H9 (cell line): Measurements from ENCODE around the gene SUN1. TPM values are rescaled to one million over a fixed set of nuclear protein-coding genes. Genes with fewer than 3 reads are reported as not detected.
A peak's percentile ranks its signal among the peaks of the same experiment; 100 is the strongest.

ENCODE experiments used
- DNase-seq: peaks from one replicate; pipeline ENCODE4 v3.0.0-alpha.2; 2017
- H2AFZ ChIP-seq: one replicate; pipeline ENCODE4 v1.6.1; 2013; ENCODE audit warnings: mild to moderate bottlenecking, low read length, control low read depth, moderate library complexity
- H2AK5ac ChIP-seq: 2 replicates; pipeline ENCODE4 v1.6.1; 2013; ENCODE audit warnings: low read length, control low read depth, mixed read lengths; ENCODE audit not compliant: insufficient read length
- H2BK120ac ChIP-seq: one replicate; pipeline ENCODE4 v1.6.1; 2013; ENCODE audit warnings: low read depth, mild to moderate bottlenecking, low read length, control low read depth, inconsistent platforms; ENCODE audit not compliant: poor library complexity, severe bottlenecking
- H2BK12ac ChIP-seq: 2 replicates; pipeline ENCODE4 v1.6.1; 2013; ENCODE audit warnings: low read length, control low read depth, mixed read lengths, low read depth; ENCODE audit not compliant: insufficient read length
- H2BK15ac ChIP-seq: 2 replicates; pipeline ENCODE4 v1.6.1; 2013; ENCODE audit warnings: low read depth, low read length, control low read depth
- H2BK20ac ChIP-seq: one replicate; pipeline ENCODE4 v1.6.1; 2013; ENCODE audit warnings: low read depth, mild to moderate bottlenecking, low read length, control low read depth, inconsistent platforms; ENCODE audit not compliant: poor library complexity, severe bottlenecking
- H2BK5ac ChIP-seq: 2 replicates; pipeline ENCODE4 v1.6.1; 2013; ENCODE audit warnings: low read length, control low read depth, mixed read lengths; ENCODE audit not compliant: insufficient read length
- H3K14ac ChIP-seq: 2 replicates; pipeline ENCODE4 v1.6.1; 2013; ENCODE audit warnings: low read length, control low read depth; ENCODE audit not compliant: insufficient read depth
- H3K18ac ChIP-seq: 2 replicates; pipeline ENCODE4 v1.6.1; 2013; ENCODE audit warnings: low read depth, mild to moderate bottlenecking, mixed read lengths, low read length, control low read depth; ENCODE audit not compliant: insufficient read length
- H3K23ac ChIP-seq: 2 replicates; pipeline ENCODE4 v1.6.1; 2013; ENCODE audit warnings: low read length, control low read depth, mixed read lengths, low read depth; ENCODE audit not compliant: insufficient read length
- H3K23me2 ChIP-seq: 2 replicates; pipeline ENCODE4 v1.6.1; 2013; ENCODE audit warnings: low read depth, mild to moderate bottlenecking, mixed read lengths, low read length, control low read depth; ENCODE audit not compliant: insufficient read length, poor library complexity, severe bottlenecking
- H3K27ac ChIP-seq: 2 replicates; pipeline ENCODE4 v1.5.1; 2013; ENCODE audit warnings: low read length, control low read depth, mixed read lengths, low read depth; ENCODE audit not compliant: insufficient read length
- H3K27me3 ChIP-seq: 2 replicates; pipeline ENCODE4 v1.6.1; 2013; ENCODE audit warnings: low read length, control low read depth, inconsistent platforms; ENCODE audit not compliant: insufficient read depth
- H3K4ac ChIP-seq: 2 replicates; pipeline ENCODE4 v1.6.1; 2013; ENCODE audit warnings: low read depth, mild to moderate bottlenecking, control low read depth, inconsistent platforms, low read length, moderate library complexity
- H3K4me1 ChIP-seq: 2 replicates; pipeline ENCODE4 v1.6.1; 2013; ENCODE audit warnings: low read length, control low read depth, inconsistent platforms; ENCODE audit not compliant: insufficient read depth
- H3K4me2 ChIP-seq: 2 replicates; pipeline ENCODE4 v1.6.1; 2013; ENCODE audit warnings: low read length, control low read depth, mixed read lengths; ENCODE audit not compliant: insufficient read length, insufficient read depth
- H3K56ac ChIP-seq: 2 replicates; pipeline ENCODE4 v1.6.1; 2013; ENCODE audit warnings: low read depth, mild to moderate bottlenecking, mixed read lengths, low read length, control low read depth; ENCODE audit not compliant: insufficient read length
- H3K79me1 ChIP-seq: 2 replicates; pipeline ENCODE4 v1.6.1; 2013; ENCODE audit warnings: low read depth, mild to moderate bottlenecking, moderate library complexity, low read length, control low read depth, inconsistent platforms; ENCODE audit not compliant: insufficient read depth, poor library complexity, severe bottlenecking
- H3K79me2 ChIP-seq: 2 replicates; pipeline ENCODE4 v1.6.1; 2013; ENCODE audit warnings: low read length, control low read depth, inconsistent platforms; ENCODE audit not compliant: insufficient read depth
- H3K9ac ChIP-seq: 2 replicates; pipeline ENCODE4 v1.6.1; 2013; ENCODE audit warnings: low read length, control low read depth, mixed read lengths; ENCODE audit not compliant: insufficient read length; ENCODE audit errors: extremely low read depth
- H3K9me3 ChIP-seq: one replicate; pipeline ENCODE4 v1.6.1; 2013; ENCODE audit warnings: low read depth, low read length, inconsistent platforms; ENCODE audit not compliant: control insufficient read depth
- H3T11ph ChIP-seq: one replicate; pipeline ENCODE4 v1.6.1; 2013; ENCODE audit warnings: mild to moderate bottlenecking, low read length, control low read depth, inconsistent platforms
- H4K20me1 ChIP-seq: one replicate; pipeline ENCODE4 v1.6.1; 2013; ENCODE audit not compliant: control insufficient read depth, insufficient read length, insufficient read depth
- H4K5ac ChIP-seq: 2 replicates; pipeline ENCODE4 v1.6.1; 2013; ENCODE audit warnings: low read depth, mild to moderate bottlenecking, mixed read lengths, low read length, control low read depth; ENCODE audit not compliant: insufficient read length
- H4K8ac ChIP-seq: replicated peaks from 2 replicates; pipeline ENCODE4 v1.6.1; 2013; ENCODE audit warnings: low read length, control low read depth, mixed read lengths, low read depth; ENCODE audit not compliant: insufficient read length
- H4K91ac ChIP-seq: 2 replicates; pipeline ENCODE4 v1.6.1; 2013; ENCODE audit warnings: low read depth, mild to moderate bottlenecking, moderate library complexity, mixed read lengths, low read length, control low read depth; ENCODE audit not compliant: insufficient read length
- H3K27ac Mint-ChIP-seq, 3 experiments: 2 replicates in 2 of 3; 3 replicates in 1 of 3; pipeline ENCODE4 v1.8.0; 2020 to 2021; ENCODE audit warnings: mixed read lengths in 3 of 3, mild to moderate bottlenecking in 1 of 3, moderate library complexity in 1 of 3
- H3K27me3 Mint-ChIP-seq: 2 replicates; pipeline ENCODE4 v1.8.0; 2021; ENCODE audit warnings: low read depth, mild to moderate bottlenecking, moderate library complexity, mixed read lengths
- H3K36me3 Mint-ChIP-seq, 3 experiments: 2 replicates in 2 of 3; 3 replicates in 1 of 3; pipeline ENCODE4 v1.8.0; 2020 to 2021; ENCODE audit warnings: low read depth in 3 of 3, mixed read lengths in 3 of 3; ENCODE audit not compliant: insufficient read depth in 1 of 3
- H3K4me1 Mint-ChIP-seq, 2 experiments: 2 replicates each; pipeline ENCODE4 v1.8.0; 2020; ENCODE audit warnings: mixed read lengths in 2 of 2
- H3K4me3 Mint-ChIP-seq, 2 experiments: 2 replicates in 1 of 2; 3 replicates in 1 of 2; pipeline ENCODE4 v1.8.0; 2020 to 2021; ENCODE audit warnings: mild to moderate bottlenecking in 2 of 2, mixed read lengths in 2 of 2, moderate library complexity in 1 of 2
- H3K9me3 Mint-ChIP-seq, 2 experiments: 2 replicates in 1 of 2; 3 replicates in 1 of 2; pipeline ENCODE4 v1.8.0; 2020; ENCODE audit warnings: mild to moderate bottlenecking in 2 of 2, mixed read lengths in 2 of 2, moderate library complexity in 1 of 2
- WGBS: extraction: QIAGEN DNeasy Blood & Tissue Kit; methylation state at CpG from one replicate; pipeline ENCODE4 v1.1.7; 2013; ENCODE audit warnings: missing lambda C conversion rate, low lambda C conversion rate, mixed read lengths; ENCODE audit not compliant: insufficient read length; ENCODE audit errors: extremely low coverage; 5-methylcytosine and 5-hydroxymethylcytosine counted together
- total RNA-seq: library from RNA; stranded (reverse); gene quantifications from 2 replicates; pipeline ENCODE4 v1.2.1, GENCODE V29; 2021
- TF ChIP-seq, protein P1 (sequence below): fragments of 200-600 bp; sonication (generic); conservative IDR thresholded peaks from 3 replicates; pipeline ENCODE4 v1.8.0; 2021; ENCODE audit warnings: antibody characterized with exemption, mild to moderate bottlenecking

SUN1 gene
- total RNA-seq, 1 experiment from 2014 or later, result 118 TPM

DNA sequence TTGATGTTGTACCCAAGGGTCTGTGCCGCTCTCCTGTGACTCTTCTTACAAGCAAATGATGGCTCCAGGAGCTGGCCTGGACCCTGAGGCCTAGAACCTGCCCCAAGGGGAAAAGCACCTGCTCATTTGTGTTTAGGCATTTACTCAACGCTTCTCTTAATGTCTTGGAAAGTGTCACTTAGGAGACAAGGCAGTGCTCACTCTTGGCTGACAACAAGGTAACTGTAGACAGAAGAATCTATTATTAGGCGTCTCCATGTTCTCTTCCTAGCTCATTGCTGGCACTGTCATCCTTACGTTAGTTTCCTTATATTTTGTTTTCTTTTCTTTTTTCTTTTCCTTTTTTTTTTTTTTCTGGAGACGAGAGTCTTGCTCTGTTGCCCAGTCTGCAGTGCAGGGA lies 38.1 kb upstream of the SUN1 start:
- Histone ChIP-seq H4K20me1 (no peaks in the 10 kb centered on the region), H3K4me1 (no peaks in the 10 kb centered on the region), H2BK15ac (no peak overlapping the region), H3K27ac (no peak overlapping the region), H3K4me2 (no peak overlapping the region), H3K9ac (no peak overlapping the region), H2AK5ac (no peak overlapping the region), H4K5ac (no peak overlapping the region), H2BK120ac (no peak overlapping the region), H3K4ac (no peak overlapping the region), H3K27me3 (no peaks in the 10 kb centered on the region), H4K8ac (no peak overlapping the region), H3T11ph (no peak overlapping the region), H4K91ac (no peak overlapping the region), H3K18ac (no peak overlapping the region), H2BK12ac (no peak overlapping the region), H2BK20ac (no peak overlapping the region), H2AFZ (no peak overlapping the region), H2BK5ac (no peak overlapping the region), H3K9me3 (no peaks in the 10 kb centered on the region), H3K79me1 (no peaks in the 10 kb centered on the region), H3K23me2 (no peaks in the 10 kb centered on the region), H3K79me2 (no peaks in the 10 kb centered on the region), H3K23ac (no peak overlapping the region), H3K56ac (no peak overlapping the region), H3K14ac (no peak overlapping the region)
- Mint-ChIP-seq H3K4me3 (no peak overlapping the region), H3K27ac (peak overlapping the region in 1 of 3 experiments; percentile 92; a peak in 1 of 7 replicates), H3K27me3 (no peaks in the 10 kb centered on the region; the same call in 1 of the 2 replicates), H3K4me1 (no peaks in the 10 kb centered on the region), H3K9me3 (peaks cover 2% of the 10 kb centered on the region in 2 experiments; a peak in 4 of 5 replicates), H3K36me3 (peaks cover 5 to 12% (median 9%) of the 10 kb centered on the region in 3 experiments; a peak in 6 of 7 replicates)
- DNase-seq, result no peak
- WGBS, result no CpG with 5 or more reads among the region's 5 CpGs
- TF ChIP-seq, protein P1, sequence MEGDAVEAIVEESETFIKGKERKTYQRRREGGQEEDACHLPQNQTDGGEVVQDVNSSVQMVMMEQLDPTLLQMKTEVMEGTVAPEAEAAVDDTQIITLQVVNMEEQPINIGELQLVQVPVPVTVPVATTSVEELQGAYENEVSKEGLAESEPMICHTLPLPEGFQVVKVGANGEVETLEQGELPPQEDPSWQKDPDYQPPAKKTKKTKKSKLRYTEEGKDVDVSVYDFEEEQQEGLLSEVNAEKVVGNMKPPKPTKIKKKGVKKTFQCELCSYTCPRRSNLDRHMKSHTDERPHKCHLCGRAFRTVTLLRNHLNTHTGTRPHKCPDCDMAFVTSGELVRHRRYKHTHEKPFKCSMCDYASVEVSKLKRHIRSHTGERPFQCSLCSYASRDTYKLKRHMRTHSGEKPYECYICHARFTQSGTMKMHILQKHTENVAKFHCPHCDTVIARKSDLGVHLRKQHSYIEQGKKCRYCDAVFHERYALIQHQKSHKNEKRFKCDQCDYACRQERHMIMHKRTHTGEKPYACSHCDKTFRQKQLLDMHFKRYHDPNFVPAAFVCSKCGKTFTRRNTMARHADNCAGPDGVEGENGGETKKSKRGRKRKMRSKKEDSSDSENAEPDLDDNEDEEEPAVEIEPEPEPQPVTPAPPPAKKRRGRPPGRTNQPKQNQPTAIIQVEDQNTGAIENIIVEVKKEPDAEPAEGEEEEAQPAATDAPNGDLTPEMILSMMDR, result no peak
